Activated naive CD4-positive, alpha-beta T cell treated with anti-CD3 and anti-CD28 coated beads for 36 hours (primary cell): ENCODE results near the gene GNAT3. TPM values are rescaled to one million over a fixed set of nuclear protein-coding genes. Genes with fewer than 3 reads are reported as not detected.

Experiments
- CTCF ChIA-PET: fragments of 350-600 bp; sonication (Branson Sonifier 250); formaldehyde crosslinking; loops from one replicate; lab custom pipeline; 2021; ENCODE audit warnings: antibody characterized with exemption; lab: Charles Lee
- DNase-seq: peaks from one replicate; pipeline ENCODE4 v3.0.0-alpha.2; 2020
- H3K27ac Mint-ChIP-seq: one replicate; pipeline ENCODE4 v1.8.0; 2021; ENCODE audit warnings: mild to moderate bottlenecking, mixed read lengths
- H3K27me3 Mint-ChIP-seq: one replicate; pipeline ENCODE4 v1.8.0; 2021; ENCODE audit warnings: low read depth, mixed read lengths
- H3K36me3 Mint-ChIP-seq: one replicate; pipeline ENCODE4 v1.8.0; 2021; ENCODE audit warnings: low read depth, mixed read lengths
- H3K4me1 Mint-ChIP-seq: one replicate; pipeline ENCODE4 v1.8.0; 2021; ENCODE audit warnings: low read depth, mixed read lengths
- H3K4me3 Mint-ChIP-seq: one replicate; pipeline ENCODE4 v1.8.0; 2021; ENCODE audit warnings: mild to moderate bottlenecking, moderate library complexity, mixed read lengths
- H3K9me3 Mint-ChIP-seq: one replicate; pipeline ENCODE4 v1.8.0; 2021; ENCODE audit warnings: mixed read lengths
- intact Hi-C: fragments of 100-400 bp; cut with micrococcal nuclease; formaldehyde crosslinking; loops from one replicate; pipeline ENCODE4 v1.15.1; 2023
- total RNA-seq, 2 experiments: library from RNA; stranded (reverse); gene quantifications; one replicate each; pipeline ENCODE4 v1.2.3, GENCODE V29; 2021

The GNAT3 gene
- total RNA-seq, 2 experiments from 2014 or later = not detected

DNA sequence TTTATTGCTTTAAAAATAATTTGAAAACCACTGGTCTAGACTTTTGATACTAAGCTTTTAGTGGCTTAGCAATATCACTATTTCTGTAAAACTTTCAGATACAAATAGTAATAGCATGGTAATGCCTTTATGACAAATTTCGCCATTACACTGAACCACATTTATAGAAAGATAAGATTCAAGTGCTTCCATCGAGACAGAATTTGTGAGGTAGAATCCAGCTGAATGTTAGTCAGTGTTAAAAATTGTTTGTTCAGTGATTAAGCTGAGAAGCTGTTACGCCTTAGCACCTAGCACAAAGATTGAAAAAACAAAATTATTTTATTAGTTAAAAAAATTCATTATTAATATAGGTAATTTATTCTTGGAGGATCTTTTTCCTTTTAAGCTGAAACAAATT is 36.5 kb downstream of the GNAT3 start:
- Mint-ChIP-seq H3K4me1 (no peaks in the 10 kb centered on the region), H3K27me3 (no peaks in the 10 kb centered on the region)

GRCh38 chr7:80473751-80474150 is 38.1 kb downstream of the GNAT3 start:
- no peak for DNase-seq
- CTCF ChIA-PET = interaction anchor here (0.8 kb wide), 1 partner anchor 10 kb away, joined by 3 read pairs; no protein-coding TSS in a partner anchor
- Mint-ChIP-seq H3K36me3 (no peaks in the 10 kb centered on the region), H3K4me3 (no peak overlapping the region), H3K9me3 (no peaks in the 10 kb centered on the region), H3K4me1 (no peaks in the 10 kb centered on the region), H3K27me3 (no peaks in the 10 kb centered on the region), H3K27ac (no peak overlapping the region)
- intact Hi-C loops = no loop called here

More for the DNA sequence above, 36.5 kb downstream of the GNAT3 start:
- no peaks in the 10 kb centered on the region for H3K9me3 Mint-ChIP-seq
- CTCF ChIA-PET = no interaction called here
- no peak overlapping the region for H3K4me3 Mint-ChIP-seq
- H3K27ac Mint-ChIP-seq = no peak overlapping the region
- no peak for DNase-seq
- no peaks in the 10 kb centered on the region for H3K36me3 Mint-ChIP-seq
- intact Hi-C loops = no loop called here

- CTCF ChIA-PET = no interaction called here
- H3K36me3 Mint-ChIP-seq = no peaks in the 10 kb centered on the region
- no peaks in the 10 kb centered on the region for H3K27me3 Mint-ChIP-seq
Measured at GRCh38 chr7:80472491-80473200, 39.2 kb downstream of the GNAT3 start.

GRCh38 chr7:80468931-80469714 is 42.7 kb downstream of the GNAT3 start:
- H3K36me3 Mint-ChIP-seq = no peaks in the 10 kb centered on the region
- H3K4me3 Mint-ChIP-seq = no peak overlapping the region
- CTCF ChIA-PET = interaction anchor here (1.2 kb wide), 1 partner anchor 193 kb away, joined by 3 read pairs; no protein-coding TSS in a partner anchor
- no peaks in the 10 kb centered on the region for H3K4me1 Mint-ChIP-seq
- H3K27me3 Mint-ChIP-seq = no peaks in the 10 kb centered on the region
- H3K9me3 Mint-ChIP-seq = no peaks in the 10 kb centered on the region
- no peak overlapping the region for H3K27ac Mint-ChIP-seq
- intact Hi-C loops = no loop called here
- DNase-seq = no peak

More at GRCh38 chr7:80472491-80473200, 39.2 kb downstream of the GNAT3 start:
- Mint-ChIP-seq H3K9me3 (no peaks in the 10 kb centered on the region), H3K27ac (no peak overlapping the region), H3K4me3 (no peak overlapping the region), H3K4me1 (no peaks in the 10 kb centered on the region)
- intact Hi-C loops = no loop called here
- no peak for DNase-seq

DNA sequence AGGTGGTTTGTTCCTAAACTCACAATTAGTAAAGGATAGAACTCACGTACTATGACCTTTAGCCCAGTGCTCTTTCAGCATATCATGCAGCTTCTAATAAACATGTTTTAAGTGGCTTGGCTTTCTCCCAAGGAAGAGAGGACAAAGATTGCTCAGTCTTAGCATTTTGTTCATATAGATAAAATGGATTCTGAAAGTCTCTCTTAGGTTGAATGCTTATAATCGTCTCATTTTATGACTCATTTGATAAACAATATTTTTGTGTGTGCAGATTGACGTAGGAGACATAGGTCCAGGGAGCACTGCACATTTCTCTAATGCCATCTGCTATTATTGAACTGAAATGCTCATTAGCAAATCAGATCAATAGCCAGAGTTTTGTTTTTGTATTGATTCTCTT is 44.8 kb downstream of the GNAT3 start:
- no peak overlapping the region for H3K27ac Mint-ChIP-seq
- DNase-seq = no peak
- H3K4me3 Mint-ChIP-seq = no peak overlapping the region
- H3K27me3 Mint-ChIP-seq = no peaks in the 10 kb centered on the region
- H3K4me1 Mint-ChIP-seq = no peaks in the 10 kb centered on the region
- CTCF ChIA-PET = no interaction called here
- no peaks in the 10 kb centered on the region for H3K36me3 Mint-ChIP-seq
- intact Hi-C loops = no loop called here
- H3K9me3 Mint-ChIP-seq = no peaks in the 10 kb centered on the region

GRCh38 chr7:80466636-80467035 is 45.2 kb downstream of the GNAT3 start:
- Mint-ChIP-seq H3K27me3 (no peaks in the 10 kb centered on the region), H3K4me3 (no peak overlapping the region), H3K36me3 (no peaks in the 10 kb centered on the region), H3K9me3 (no peaks in the 10 kb centered on the region), H3K27ac (no peak overlapping the region), H3K4me1 (no peaks in the 10 kb centered on the region)
- intact Hi-C loops = no loop called here
- no peak for DNase-seq
- CTCF ChIA-PET = no interaction called here

DNA sequence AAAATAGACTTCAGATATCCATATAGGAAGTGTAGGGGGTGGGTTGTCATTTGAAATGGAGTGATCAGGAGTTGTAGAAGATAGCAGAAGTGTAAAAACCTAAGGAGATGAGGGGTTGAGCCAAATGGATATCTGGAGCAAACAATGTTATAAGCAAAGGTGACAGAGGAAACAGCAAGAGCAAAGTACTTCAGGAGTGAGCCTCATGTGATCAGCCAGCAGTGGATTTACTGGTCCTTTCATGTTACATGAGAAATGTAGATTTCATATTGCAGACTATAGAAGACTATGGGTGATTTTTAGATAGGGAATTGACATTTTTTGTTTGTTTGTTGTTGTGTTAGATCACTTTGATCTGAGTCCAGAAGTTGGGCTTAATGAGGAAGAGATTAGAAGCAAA is 47.7 kb downstream of the GNAT3 start:
- DNase-seq = no peak
- Mint-ChIP-seq H3K9me3 (no peaks in the 10 kb centered on the region), H3K36me3 (no peaks in the 10 kb centered on the region), H3K4me3 (no peak overlapping the region), H3K4me1 (no peaks in the 10 kb centered on the region), H3K27ac (no peak overlapping the region), H3K27me3 (peaks cover 5% of the 10 kb centered on the region)
- intact Hi-C loops = no loop called here
- CTCF ChIA-PET = no interaction called here

GRCh38 chr7:80463272-80463920 is 48.5 kb downstream of the GNAT3 start:
- CTCF ChIA-PET = no interaction called here
- no peak overlapping the region for H3K27ac Mint-ChIP-seq
- H3K27me3 Mint-ChIP-seq = peaks cover 6% of the 10 kb centered on the region
- no peak overlapping the region for H3K4me3 Mint-ChIP-seq
- H3K9me3 Mint-ChIP-seq = no peaks in the 10 kb centered on the region
- H3K36me3 Mint-ChIP-seq = no peaks in the 10 kb centered on the region
- intact Hi-C loops = no loop called here
- no peaks in the 10 kb centered on the region for H3K4me1 Mint-ChIP-seq
- DNase-seq = no peak

GRCh38 chr7:80460857-80461256 is 51.0 kb downstream of the GNAT3 start:
- Mint-ChIP-seq H3K4me1 (no peaks in the 10 kb centered on the region), H3K27me3 (peaks cover 10% of the 10 kb centered on the region), H3K4me3 (no peak overlapping the region), H3K27ac (no peak overlapping the region), H3K36me3 (no peaks in the 10 kb centered on the region), H3K9me3 (no peaks in the 10 kb centered on the region)
- no peak for DNase-seq
- CTCF ChIA-PET = no interaction called here
- intact Hi-C loops = no loop called here

- H3K27ac Mint-ChIP-seq = no peak overlapping the region
- CTCF ChIA-PET = interaction anchor here (0.6 kb wide), 1 partner anchor 371 kb away, joined by 4 read pairs; no protein-coding TSS in a partner anchor
- no peaks in the 10 kb centered on the region for H3K36me3 Mint-ChIP-seq
- no peaks in the 10 kb centered on the region for H3K4me1 Mint-ChIP-seq
- intact Hi-C loops = loop anchor here (10.0 kb wide), 2 partner anchors 195 to 1165 kb away; no protein-coding TSS in a partner anchor
- peaks cover 10% of the 10 kb centered on the region for H3K27me3 Mint-ChIP-seq
- DNase-seq = no peak
- no peaks in the 10 kb centered on the region for H3K9me3 Mint-ChIP-seq
- H3K4me3 Mint-ChIP-seq = no peak overlapping the region
Measured at GRCh38 chr7:80459776-80460510, 51.9 kb downstream of the GNAT3 start.

GRCh38 chr7:80458822-80459725 is 52.8 kb downstream of the GNAT3 start:
- no peaks in the 10 kb centered on the region for H3K4me1 Mint-ChIP-seq
- H3K36me3 Mint-ChIP-seq = no peaks in the 10 kb centered on the region
- CTCF ChIA-PET = interaction anchor here (0.6 kb wide), 1 partner anchor 370 kb away, joined by 4 read pairs; no protein-coding TSS in a partner anchor
- no peak for DNase-seq
- H3K27ac Mint-ChIP-seq = no peak overlapping the region
- no peak overlapping the region for H3K4me3 Mint-ChIP-seq
- intact Hi-C loops = loop anchor here (10.0 kb wide), 2 partner anchors 196 to 1164 kb away; no protein-coding TSS in a partner anchor
- H3K9me3 Mint-ChIP-seq = no peaks in the 10 kb centered on the region
- peaks cover 10% of the 10 kb centered on the region for H3K27me3 Mint-ChIP-seq
